Fibroblast of skin of left quadriceps (primary cell): Measurements from ENCODE around the gene CRIM1.
"Not testable (repeated sequence)": the region's sequence is repeated elsewhere in the genome, so short reads cannot be mapped to it uniquely, and the experiment has no call there.

ENCODE experiments used
- DNase-seq, 2 experiments: peaks; one replicate each; pipeline ENCODE4 v3.0.0-alpha.2; 2013; ENCODE audit warnings: low read depth in 2 of 2

Gene CRIM1

DNA sequence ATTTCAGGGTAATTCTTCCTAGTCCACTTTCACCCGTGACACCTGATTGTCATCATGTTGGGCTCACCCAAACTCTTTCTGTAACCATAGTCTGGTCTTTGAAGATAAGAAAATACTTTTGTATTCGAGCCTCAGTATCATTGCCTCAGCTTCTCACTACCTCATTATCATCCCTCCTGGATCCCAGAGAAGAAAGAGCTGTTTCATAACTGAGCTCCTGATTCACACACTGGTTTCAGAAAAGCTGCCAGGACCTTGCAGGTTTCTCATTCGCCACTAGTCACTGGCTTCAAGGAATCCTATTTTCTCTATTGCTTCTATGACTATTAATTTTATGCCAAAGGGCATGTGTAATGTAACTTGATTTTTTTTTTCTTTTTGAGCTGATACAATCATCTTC, 2.9 kb upstream of the CRIM1 start:
- DNase-seq: no peak

DNA sequence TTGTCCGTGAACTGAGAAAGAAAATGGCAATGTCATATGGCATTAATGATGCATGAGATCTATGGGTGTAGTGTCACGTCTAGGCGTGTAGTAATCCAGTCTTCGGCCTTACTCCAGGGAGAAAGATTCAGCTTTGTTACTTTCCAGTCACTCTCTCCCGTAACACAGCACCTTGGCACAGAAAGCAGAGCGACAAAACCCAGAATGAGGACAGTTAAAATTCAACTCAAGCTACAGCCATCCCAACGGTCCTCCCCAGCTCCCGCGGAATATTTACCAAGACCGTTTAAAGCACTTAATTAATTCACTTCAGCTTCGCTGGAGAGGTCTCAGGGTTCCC, 797 bp upstream of the CRIM1 start:
- DNase-seq: no peak

DNA sequence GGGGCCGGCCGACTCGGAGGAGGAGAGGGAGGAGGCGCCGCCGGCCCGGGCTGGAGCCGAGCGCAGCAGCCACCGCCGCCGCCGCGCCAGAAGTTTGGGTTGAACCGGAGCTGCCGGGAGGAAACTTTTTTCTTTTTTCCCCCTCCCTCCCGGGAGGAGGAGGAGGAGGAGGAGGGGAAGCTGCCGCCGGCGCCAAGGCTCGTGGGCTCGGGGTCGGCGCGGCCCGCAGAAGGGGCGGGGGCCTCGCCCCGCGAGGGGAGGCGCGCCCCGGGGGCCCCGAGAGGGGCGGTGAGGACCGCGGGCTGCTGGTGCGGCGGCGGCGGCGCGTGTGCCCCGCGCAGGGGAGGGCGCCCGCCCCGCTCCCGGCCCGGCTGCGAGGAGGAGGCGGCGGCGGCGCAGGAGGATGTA, 316 bp downstream of the CRIM1 start:
- no peak for DNase-seq

DNA sequence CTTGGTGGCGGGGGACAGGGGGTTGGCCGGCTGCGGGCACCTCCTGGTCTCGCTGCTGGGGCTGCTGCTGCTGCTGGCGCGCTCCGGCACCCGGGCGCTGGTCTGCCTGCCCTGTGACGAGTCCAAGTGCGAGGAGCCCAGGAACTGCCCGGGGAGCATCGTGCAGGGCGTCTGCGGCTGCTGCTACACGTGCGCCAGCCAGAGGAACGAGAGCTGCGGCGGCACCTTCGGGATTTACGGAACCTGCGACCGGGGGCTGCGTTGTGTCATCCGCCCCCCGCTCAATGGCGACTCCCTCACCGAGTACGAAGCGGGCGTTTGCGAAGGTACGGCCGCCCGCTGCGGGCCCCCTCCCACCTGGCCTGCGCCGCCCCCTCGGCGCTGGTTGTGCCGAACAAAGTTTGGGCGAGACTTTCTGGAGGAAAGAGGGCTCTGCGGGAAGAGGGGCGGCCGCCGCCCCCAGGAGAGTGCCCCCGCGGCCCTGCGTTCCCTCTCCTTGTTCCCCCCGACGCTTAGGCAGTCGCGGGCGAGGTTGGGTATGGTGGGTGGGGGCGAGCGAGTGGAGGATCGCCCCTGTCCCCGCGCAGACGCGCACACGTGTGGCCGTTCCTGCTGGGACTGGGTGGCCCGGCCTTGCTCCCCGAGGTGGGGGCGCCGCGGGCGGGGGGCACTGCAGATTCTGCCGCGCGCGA, 866 bp downstream of the CRIM1 start:
- no peak for DNase-seq

DNA sequence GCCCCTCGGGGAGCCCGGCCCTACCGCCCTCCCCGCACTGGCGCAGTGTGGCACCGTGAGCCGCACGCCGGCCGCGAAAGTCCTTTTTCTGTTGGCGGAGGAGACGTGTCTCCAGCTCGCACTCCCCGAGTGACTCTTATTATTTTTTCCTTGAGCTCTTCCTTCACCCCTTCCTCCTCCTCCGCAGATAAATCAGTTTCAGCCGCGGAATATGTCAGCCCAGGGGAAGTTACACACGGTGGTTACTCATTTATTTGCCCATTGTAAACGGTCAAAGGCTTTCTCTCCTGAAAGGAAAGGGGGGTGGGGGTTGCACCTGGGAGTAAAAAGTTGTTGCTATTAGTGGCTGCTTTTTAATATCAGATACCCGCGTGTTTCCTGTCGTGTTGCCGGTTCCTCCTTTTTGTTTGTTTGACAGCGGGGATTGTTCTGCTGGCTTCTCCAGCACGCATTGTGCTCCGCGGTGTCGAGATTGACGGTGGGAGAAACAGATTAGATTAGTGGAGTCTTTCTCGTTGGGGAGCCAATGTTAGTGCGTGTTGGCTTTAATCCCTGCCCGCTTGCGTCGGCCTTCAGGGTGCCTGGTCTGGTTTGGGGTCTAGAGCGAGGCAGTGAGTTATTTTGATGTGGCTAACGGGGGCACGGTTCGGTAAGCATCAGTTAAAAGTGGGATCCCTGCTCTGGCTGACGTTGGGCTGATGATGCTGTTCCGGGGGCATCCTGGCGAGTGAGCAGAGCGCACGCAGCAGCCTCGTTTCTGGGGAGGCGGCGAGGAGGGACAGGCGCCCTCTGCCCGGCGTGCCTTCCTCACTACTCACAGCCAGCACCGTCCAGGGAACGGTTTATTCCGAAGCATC, 1.6 kb downstream of the CRIM1 start:
- no peak for DNase-seq

DNA sequence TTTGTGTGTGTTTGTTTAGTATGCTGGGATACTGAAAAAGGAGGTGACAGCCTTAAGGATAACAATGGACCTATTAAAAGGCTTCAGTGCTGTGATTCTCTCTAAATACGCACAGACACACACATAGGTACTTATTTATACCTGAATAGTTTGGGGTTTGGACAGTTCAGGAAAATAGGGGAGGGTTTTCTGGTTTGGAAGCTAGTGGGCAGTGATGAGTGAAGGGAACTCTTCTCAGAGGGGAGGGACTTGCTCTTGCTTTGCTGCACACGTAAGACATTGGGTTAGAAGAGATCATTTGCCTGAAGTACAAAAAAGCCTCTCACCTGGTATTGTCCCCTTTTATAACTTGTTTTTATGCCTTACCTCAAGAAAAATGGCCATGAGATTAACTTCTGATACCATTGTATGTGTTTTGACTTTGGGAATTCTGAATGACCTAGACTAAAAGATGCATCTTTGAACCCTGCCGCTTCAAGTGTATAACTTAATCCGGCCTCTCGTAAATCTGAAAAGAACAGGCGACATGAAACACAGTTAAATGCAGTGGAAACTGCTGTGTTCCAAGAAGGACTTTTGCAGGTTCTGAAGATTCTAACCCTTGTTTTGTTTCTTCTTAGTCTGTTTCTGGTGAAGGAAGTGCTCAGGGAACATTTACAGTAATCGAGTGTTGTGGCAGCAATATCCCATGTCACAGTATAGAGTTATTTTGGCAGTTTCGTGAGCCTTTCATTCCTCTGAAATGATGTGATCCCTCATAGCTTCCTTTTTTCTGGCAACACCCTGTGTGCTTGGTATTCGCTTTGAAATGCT, 2.5 kb downstream of the CRIM1 start:
- DNase-seq: peak in 1 of 2 experiments; percentile 58

DNA sequence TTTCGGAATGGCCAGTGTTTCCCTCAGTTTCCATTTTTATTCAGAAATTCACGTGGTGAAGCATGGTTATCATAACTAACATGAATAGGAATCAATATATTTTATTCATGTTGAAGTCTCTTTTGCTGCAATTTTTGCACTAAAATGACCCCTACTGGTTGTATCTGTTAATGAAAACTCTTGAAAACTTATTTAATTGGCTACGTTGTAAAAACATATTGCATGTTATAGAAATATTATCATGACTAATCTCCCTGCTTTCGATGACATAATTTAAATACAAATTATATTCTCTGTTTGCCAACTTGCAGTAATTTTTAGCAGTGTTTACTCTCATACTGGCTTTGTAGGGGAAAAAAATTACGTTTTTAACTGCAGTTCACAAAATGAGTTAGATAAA, 3.5 kb downstream of the CRIM1 start:
- DNase-seq: no peak

DNA sequence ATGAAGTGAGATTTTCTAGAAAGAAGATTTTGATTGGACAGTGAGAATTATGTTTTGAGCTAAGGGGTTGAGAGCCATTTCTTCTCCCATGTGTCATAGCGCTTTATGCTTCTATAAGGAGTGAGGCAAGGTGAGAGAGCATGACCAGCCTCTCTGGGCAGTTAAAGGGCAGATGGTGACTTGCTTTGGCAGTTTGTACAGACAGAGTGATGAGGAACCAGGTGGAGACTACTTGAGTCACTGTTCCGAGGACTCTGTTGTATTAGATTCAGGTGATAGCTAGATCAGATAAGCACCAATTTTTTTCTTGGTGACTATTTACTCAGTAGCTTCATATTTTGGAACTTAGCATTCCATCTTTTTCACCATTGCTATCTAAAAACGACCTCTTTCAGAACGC, 4.5 kb downstream of the CRIM1 start:
- DNase-seq: no peak

DNA sequence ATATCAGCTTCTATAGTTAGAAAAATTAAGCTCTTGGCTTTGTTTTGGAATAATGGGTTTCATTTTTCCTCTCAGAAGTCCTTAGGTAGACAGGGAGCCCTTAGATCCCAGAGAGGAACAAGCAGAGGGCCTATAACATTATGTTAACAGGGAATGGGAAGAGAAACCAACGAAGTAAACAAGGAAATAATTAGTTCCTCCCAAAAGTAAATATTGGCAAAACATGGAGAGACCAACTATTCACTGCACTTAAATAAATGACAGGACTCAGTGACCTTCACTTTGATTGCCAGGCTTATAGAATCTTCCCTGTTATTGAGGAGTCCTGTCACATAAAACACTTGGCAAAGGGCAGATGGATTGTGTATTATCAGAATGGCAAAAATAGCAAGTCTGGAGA, 5.3 kb downstream of the CRIM1 start:
- DNase-seq: no peak

DNA sequence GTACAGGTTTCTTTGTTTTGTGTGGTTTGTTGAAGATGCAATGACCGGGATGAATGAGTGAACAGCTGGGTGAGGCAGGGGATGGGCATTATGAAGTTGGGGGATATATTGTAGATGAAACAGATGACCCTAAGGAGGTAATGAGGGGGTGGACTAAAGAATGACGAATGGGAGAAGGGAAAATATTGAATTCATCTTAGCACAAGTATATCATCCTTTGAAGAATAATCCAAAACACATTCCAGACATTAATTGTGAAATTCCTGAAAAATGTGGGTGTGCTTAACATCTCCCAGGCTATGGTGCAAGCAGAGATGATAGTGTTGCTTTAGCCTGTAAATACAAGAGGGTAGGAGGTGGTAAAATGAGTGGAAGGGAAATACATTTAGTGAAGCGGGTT, 5.8 kb downstream of the CRIM1 start:
- DNase-seq: peak in 1 of 2 experiments; percentile 64

DNA sequence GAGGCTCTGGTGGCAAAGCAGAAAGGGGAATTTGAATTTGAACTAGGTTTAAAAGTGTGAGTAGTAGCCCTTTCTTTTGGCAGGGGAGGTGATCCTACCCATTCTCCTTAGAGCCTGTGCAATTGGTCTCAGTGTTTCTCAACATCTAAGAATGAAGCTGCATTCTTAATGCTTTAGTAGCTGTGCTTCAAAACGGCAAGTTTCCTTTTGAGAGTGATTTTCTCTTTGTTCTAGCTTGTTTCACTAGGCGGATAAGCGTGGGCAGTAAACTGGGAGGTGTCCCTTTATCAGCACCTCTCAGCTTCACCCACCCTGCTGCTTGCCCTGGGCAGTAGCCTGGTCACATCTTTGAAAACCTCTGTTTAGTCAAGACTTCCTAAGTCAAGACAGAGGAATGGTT, 6.7 kb downstream of the CRIM1 start:
- DNase-seq: no peak

DNA sequence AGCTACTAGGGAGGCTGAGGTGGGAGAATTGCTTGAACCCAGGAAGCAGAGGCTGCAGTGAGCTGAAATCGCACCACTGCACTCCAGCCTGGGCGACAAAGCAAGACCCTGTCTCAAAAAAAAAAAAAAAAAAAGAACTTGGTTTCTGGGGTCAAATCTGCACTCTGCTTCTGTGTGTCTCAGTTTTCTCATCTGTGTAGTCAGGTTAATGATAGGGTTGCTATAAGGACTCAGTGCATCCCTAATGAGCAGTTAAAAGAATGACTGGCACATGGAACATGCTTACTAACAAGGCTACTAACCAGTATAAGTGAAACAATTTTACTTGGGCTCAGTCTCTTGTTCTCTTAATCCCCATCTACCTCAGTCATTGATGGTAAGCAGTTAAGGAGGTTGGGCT, 7.5 kb downstream of the CRIM1 start:
- not testable (repeated sequence) for DNase-seq

DNA sequence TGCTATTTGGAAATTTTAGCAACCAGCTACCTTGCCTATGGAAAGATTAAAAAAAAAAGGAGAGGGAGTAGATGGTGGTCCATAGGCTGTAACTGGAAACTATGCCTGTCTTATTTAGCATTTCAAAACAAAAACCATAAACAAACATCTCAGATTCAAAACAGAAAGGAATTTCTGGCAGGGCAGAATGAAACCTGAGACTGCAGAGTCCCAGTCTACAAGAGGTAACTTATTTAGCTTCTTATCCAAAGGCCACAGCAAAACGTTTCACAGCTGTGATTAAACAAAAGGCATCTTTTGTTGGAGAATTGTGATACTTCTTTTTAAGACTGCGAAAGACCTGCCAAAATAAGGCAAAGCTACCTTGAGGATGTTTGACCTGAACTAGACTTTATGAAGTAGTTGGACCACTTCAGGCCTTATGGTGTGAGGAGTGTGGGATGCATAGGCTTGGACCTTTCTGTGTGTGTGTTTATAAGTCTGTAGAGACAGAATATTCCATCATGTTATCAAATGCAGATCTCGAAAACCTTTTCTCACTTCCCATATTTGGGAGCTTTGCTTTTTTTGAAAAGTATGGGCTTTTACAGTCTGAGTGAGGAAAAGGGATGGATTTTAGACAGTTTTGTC, 11.0 kb downstream of the CRIM1 start:
- no peak for DNase-seq

DNA sequence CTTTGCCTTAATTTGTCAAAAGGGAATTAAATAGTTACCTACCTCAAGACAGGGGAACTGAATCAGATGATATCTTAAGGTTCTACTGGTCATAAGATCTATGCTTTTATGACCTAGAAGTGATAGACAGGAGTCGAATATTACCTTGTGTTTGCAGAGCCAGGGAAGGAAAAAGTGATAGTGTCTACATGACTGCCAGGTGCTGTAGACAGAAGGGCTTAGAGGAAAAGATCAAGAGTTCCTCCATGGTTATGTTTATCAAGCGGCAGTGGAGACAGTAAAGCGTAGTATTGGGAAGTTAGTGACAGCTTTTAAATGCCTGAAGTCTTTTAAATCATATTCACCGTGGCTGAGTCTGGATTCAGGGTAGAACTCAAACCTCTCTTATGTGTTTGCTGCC, 11.9 kb downstream of the CRIM1 start:
- no peak for DNase-seq

DNA sequence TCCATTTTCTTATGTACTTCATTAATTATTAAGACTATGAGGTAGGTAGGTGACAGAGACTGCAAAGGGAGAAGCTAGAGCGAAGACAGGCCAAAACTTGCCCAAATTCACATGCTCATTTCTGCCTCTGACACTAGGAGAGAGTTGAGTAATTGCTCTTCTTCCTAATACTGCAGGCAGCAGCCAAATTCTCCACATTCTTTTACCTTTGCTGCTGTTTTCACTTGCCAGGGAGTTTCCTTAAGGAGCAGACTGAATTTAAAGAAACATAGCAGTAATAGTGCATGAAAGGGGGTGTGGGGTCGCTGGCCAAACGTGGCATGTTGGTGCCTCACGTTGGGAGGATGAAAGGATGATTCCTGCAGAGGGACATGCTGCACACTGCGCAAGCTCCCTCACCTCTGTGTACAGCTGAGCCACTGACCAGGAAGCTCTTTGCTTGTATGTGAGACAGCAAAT, 12.3 kb downstream of the CRIM1 start:
- DNase-seq: no peak

DNA sequence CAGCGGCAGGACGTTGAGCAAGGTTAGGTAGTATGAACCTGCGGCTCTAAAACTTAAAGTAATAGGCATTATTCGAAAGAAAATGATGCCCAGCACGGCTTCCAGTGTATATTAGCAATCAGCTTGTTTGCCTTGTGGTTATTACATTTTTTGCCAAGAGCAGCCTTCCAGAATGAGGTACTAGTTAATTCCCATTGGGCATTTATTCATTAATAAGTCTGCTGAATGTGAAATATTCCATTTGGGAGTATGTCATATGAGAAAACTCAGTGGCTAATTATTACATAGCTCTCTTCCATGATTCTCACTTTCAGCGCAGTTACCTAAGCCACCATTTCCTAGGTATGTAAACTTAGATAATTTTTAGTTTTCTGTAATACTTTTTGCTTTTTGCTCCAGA, 12.9 kb downstream of the CRIM1 start:
- DNase-seq: no peak

DNA sequence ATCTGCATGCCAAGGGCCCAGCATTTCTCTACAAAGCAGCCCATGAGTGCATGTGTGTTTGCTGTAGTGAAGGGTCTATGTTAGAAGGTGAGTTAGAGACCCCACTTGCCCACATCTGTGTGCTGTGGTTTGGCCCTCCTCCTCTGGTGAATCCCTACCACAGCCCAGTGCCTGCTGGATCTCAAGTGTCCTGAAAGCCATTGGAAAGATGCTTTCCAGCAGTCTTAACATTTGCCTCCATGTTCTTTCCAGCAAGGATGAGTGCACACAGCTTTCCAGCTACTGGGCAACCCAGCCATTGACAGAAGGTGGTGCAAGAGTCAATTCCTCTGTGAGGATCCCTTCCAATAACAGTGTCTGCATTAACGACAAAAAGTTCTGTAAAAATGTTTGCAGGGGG, 13.6 kb downstream of the CRIM1 start:
- no peak for DNase-seq

DNA sequence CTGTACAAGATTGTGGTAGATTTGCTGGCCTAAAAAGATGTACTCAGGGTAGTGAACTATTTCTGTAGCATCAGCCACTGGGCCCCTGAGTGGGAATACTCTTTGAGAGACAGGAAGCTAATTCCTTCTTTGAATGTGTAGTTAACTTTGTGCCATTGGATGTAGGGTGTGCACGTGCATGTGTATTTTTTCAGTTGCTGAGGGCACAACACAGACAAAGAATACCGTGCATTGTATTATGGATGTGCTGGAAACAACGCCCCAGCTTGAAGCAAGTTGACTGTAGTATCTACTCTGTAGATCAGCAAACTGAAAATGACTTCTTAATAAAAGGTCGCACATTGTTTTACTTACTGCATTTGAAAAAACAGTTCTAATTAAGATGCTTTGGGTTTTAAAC, 14.1 kb downstream of the CRIM1 start:
- DNase-seq: no peak

DNA sequence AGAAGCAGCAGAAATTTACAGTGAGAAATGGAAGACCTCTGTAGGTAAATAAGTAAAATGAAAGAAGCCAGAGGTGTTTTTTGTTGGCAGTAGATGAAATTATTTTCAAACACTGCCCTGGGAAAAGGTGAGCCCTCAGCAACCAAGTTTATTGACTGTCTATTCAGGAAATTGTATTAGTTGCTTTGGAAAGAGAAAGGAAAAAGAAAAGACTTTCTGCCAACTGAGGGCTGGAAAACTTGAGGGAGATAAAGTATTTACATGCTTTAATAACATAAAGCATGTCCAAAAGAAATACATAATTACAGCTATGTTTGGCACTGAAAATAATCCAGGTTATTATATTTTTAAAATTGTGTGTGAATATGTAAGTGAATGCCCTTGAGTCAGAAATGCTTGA, 14.7 kb downstream of the CRIM1 start:
- no peak for DNase-seq

DNA sequence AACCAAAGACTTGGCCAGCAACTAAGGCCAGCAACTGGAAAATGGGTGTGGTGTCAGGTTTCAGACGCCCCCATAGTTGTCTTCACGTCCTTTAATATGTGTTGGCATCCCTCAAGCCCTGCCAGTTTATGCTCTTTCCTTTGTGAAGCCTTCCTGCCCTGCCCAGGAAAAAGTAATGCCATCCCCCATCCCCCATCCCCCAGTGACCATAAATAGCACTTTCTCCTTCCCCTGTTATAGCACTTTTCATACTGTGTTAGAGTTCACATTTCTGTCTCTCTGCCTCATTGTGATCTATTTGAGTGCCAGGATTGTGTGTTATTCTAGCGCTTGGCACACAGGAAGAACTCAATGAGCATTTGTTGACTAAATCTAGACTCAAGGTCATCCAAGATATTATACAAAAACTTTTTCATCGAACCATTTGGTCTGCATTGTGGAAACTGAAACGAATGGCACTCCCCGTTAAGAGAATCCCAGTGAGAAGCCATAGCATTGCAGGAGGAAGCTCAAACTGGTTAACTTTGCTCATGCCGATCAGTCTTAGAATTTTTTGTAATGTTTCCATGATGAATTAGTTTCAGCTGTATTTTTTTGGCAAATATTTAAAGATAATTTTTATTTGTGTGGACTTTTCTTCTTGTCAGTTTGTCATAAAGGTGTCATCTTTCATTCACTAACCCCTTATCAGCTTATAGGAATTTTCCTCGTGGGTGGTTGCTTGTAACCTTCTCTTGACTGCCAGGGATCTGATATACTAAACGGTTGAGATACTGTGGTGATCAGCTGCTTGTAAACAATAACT, 15.7 kb downstream of the CRIM1 start:
- no peak for DNase-seq

DNA sequence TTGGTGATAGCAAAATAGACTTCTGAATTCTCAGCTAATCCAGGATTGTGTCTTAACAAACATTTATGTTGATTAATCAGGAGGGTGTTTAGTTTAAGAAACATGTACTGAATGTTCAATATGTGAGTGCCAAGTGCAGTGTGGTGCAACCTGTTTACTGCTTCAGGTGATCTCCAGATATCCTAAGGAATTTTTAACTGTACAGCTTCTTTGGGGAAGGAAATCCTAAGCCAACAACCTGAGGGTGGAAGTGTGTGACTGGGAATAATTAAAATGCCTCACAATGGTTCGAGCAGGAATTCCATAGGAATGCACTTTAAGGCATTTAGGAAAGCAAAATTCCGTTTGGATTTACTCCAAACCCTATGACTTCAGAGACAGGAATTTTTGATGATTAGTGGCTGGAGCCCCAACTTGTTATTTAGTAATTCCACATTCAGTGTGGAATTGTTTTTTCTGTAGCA, 16.4 kb downstream of the CRIM1 start:
- DNase-seq: peak; percentile 95 to 96
